Smooth muscle cell (in vitro differentiated cells): ENCODE measurements around the gene PALMD. TPM values are rescaled to one million over a fixed set of nuclear protein-coding genes. Genes with fewer than 3 reads are reported as not detected.

ENCODE experiments used
- DNase-seq: peaks from one replicate; lab custom pipeline; 2025; ENCODE audit not compliant: unreplicated experiment; lab: John Stamatoyannopoulos, UW
- H2AFZ ChIP-seq: fragments of 200-600 bp; sonication (generic); 2 replicates; pipeline ENCODE4 v1.6.0; 2016; ENCODE audit warnings: antibody characterized with exemption, low read depth, mild to moderate bottlenecking
- H3F3A ChIP-seq: fragments of 200-600 bp; sonication (generic); 2 replicates; pipeline ENCODE4 v1.6.0; 2017; ENCODE audit warnings: antibody characterized with exemption, low read depth
- H3K27ac ChIP-seq: fragments of 200-600 bp; sonication (generic); 2 replicates; pipeline ENCODE4 v1.5.1; 2016; ENCODE audit warnings: low read depth, mild to moderate bottlenecking
- H3K27me3 ChIP-seq: fragments of 200-600 bp; sonication (generic); 2 replicates; pipeline ENCODE4 v1.6.1; 2016; ENCODE audit warnings: low read depth, mild to moderate bottlenecking
- H3K36me3 ChIP-seq: fragments of 200-600 bp; sonication (generic); 2 replicates; pipeline ENCODE4 v1.5.1; 2016; ENCODE audit warnings: low read depth
- H3K4me1 ChIP-seq: fragments of 200-600 bp; sonication (generic); 2 replicates; pipeline ENCODE4 v1.5.1; 2016; ENCODE audit warnings: low read depth
- H3K4me2 ChIP-seq: fragments of 200-600 bp; sonication (generic); 2 replicates; pipeline ENCODE4 v1.6.0; 2016; ENCODE audit warnings: mild to moderate bottlenecking
- H3K4me3 ChIP-seq: fragments of 200-600 bp; sonication (generic); 2 replicates; pipeline ENCODE4 v1.5.1; 2016; ENCODE audit warnings: mild to moderate bottlenecking
- H3K79me2 ChIP-seq: fragments of 200-600 bp; sonication (generic); 2 replicates; pipeline ENCODE4 v1.6.0; 2016; ENCODE audit warnings: low read depth, mild to moderate bottlenecking
- H3K9ac ChIP-seq: fragments of 200-600 bp; sonication (generic); 2 replicates; pipeline ENCODE4 v1.6.0; 2016; ENCODE audit warnings: low read depth
- H3K9me3 ChIP-seq: fragments of 200-600 bp; sonication (generic); replicated peaks from 2 replicates; pipeline ENCODE4 v1.5.1; 2016; ENCODE audit warnings: low read depth
- H4K20me1 ChIP-seq: fragments of 200-600 bp; sonication (generic); 2 replicates; pipeline ENCODE4 v1.6.0; 2016; ENCODE audit warnings: low read depth
- CTCF ChIP-seq: fragments of 200-600 bp; sonication (generic); IDR thresholded peaks from 2 replicates; pipeline ENCODE4 v1.5.1; 2017; ENCODE audit warnings: borderline replicate concordance, mild to moderate bottlenecking, antibody characterized with exemption; ENCODE audit not compliant: insufficient read depth, poor library complexity, severe bottlenecking
- WGBS: methylation state at CpG from one replicate; pipeline ENCODE4 v1.1.7; 2016; ENCODE audit warnings: low lambda C conversion rate; 5-methylcytosine and 5-hydroxymethylcytosine counted together
- polyA plus RNA-seq: library from polyadenylated mRNA; unstranded; fragments of >200 nt; fragmentation: Nextera tagmentation; extraction: Ambion mirVana; gene quantifications from 2 replicates; pipeline ENCODE4 v1.2.1, GENCODE V29; 2016
- total RNA-seq: library from RNA; depleted of rRNA; stranded (reverse); fragments of >200 nt; gene quantifications from 2 replicates; pipeline ENCODE4 v1.2.3, GENCODE V29; 2014

PALMD gene
- total and polyA plus RNA-seq, 2 experiments from 2014 or later, result 1.1 to 1.2 TPM

GRCh38 chr1:99650030-99650429 lies 4.1 kb downstream of the PALMD start:
- Histone ChIP-seq H3K4me2 (no peak overlapping the region), H3K9me3 (no peaks in the 10 kb centered on the region), H3F3A (peaks cover 3% of the 10 kb centered on the region), H3K36me3 (no peaks in the 10 kb centered on the region), H3K79me2 (no peaks in the 10 kb centered on the region), H3K27ac (no peak overlapping the region), H3K27me3 (no peaks in the 10 kb centered on the region), H3K4me1 (peaks cover 26% of the 10 kb centered on the region), H3K9ac (no peak overlapping the region), H4K20me1 (no peaks in the 10 kb centered on the region), H3K4me3 (no peak overlapping the region), H2AFZ (no peak overlapping the region)
- no peak for DNase-seq
- 84% methylated on average over 2 of the region's 2 CpGs for WGBS
- no peak for TF ChIP-seq CTCF

- 55% methylated on average over 3 of the region's 3 CpGs for WGBS
- no peak for TF ChIP-seq CTCF
- Histone ChIP-seq H3K27ac (no peak overlapping the region), H3K4me2 (no peak overlapping the region), H3K4me1 (peaks cover 26% of the 10 kb centered on the region), H3K27me3 (no peaks in the 10 kb centered on the region), H3K4me3 (no peak overlapping the region), H3K36me3 (no peaks in the 10 kb centered on the region), H3K79me2 (no peaks in the 10 kb centered on the region), H2AFZ (no peak overlapping the region), H3F3A (peaks cover 3% of the 10 kb centered on the region), H3K9ac (no peak overlapping the region), H4K20me1 (no peaks in the 10 kb centered on the region), H3K9me3 (no peaks in the 10 kb centered on the region)
- no peak for DNase-seq
These were observed 5.0 kb downstream of the PALMD start for GRCh38 chr1:99650773-99651437.

- Histone ChIP-seq H3K27ac (no peak overlapping the region), H3K4me3 (no peak overlapping the region), H2AFZ (no peak overlapping the region), H3K36me3 (no peaks in the 10 kb centered on the region), H3K27me3 (no peaks in the 10 kb centered on the region), H3K79me2 (no peaks in the 10 kb centered on the region), H3K9ac (no peak overlapping the region), H4K20me1 (no peaks in the 10 kb centered on the region), H3K4me1 (peaks cover 13% of the 10 kb centered on the region), H3K9me3 (no peaks in the 10 kb centered on the region), H3K4me2 (no peak overlapping the region), H3F3A (no peaks in the 10 kb centered on the region)
- 80% methylated on average over 2 of the region's 2 CpGs for WGBS
- TF ChIP-seq CTCF, result no peak
- DNase-seq, result no peak
These were observed 7.0 kb downstream of the PALMD start for GRCh38 chr1:99652881-99653281.

- Histone ChIP-seq H3K27me3 (no peaks in the 10 kb centered on the region), H3K27ac (no peak overlapping the region), H3K4me3 (no peak overlapping the region), H3K4me2 (no peak overlapping the region), H2AFZ (no peak overlapping the region), H3F3A (no peaks in the 10 kb centered on the region), H4K20me1 (no peaks in the 10 kb centered on the region), H3K9ac (no peak overlapping the region), H3K79me2 (no peaks in the 10 kb centered on the region), H3K4me1 (peaks cover 13% of the 10 kb centered on the region), H3K36me3 (no peaks in the 10 kb centered on the region), H3K9me3 (no peaks in the 10 kb centered on the region)
- 97% methylated on average over 3 of the region's 3 CpGs for WGBS
- TF ChIP-seq CTCF, result no peak
- no peak for DNase-seq
These were observed 9.5 kb downstream of the PALMD start for GRCh38 chr1:99655376-99655775.
